ENCODE data around the gene CLIC3. TPM values are rescaled to one million over a fixed set of nuclear protein-coding genes. Genes with fewer than 3 reads are reported as not detected.

Gene CLIC3
- total RNA-seq, 1 donor from 2014 or later: 38.6 TPM

DNA sequence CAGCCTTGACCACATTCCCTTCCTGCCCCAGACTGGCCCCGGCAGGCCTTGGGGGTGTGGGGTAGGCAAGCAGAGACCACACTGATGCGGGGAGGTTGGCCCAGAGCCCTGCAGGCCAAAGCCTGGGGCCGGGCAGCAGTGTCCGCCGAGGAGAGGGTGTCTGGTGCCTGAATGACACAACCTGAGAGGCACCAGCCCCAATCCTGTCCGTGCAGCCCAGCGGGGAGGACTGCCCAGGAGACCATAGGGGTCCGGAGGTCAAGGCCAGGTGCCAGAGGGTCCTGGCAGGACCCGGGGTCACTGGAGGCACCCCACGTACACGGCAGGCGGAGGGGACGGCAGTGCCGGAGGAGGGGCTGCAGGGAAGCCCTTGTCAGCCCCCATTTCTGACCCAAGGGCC is 24.6 kb downstream of the CLIC3 start:
- no peak overlapping the region for H3K27ac Mint-ChIP-seq
- no peaks in the 10 kb centered on the region for H3K36me3 Mint-ChIP-seq
- no peak for DNase-seq (ENCODE audit: extremely low spot score, unreplicated experiment)
- H3K4me1 Mint-ChIP-seq (ENCODE audit: unreplicated experiment): no peaks in the 10 kb centered on the region
- no peaks in the 10 kb centered on the region for H3K27me3 Mint-ChIP-seq
- H3K9me3 Mint-ChIP-seq: no peaks in the 10 kb centered on the region
- no peak overlapping the region for H3K4me3 Mint-ChIP-seq
- TF ChIP-seq CTCF (conservative IDR thresholded peaks at IDR 0.05): no peak

DNA sequence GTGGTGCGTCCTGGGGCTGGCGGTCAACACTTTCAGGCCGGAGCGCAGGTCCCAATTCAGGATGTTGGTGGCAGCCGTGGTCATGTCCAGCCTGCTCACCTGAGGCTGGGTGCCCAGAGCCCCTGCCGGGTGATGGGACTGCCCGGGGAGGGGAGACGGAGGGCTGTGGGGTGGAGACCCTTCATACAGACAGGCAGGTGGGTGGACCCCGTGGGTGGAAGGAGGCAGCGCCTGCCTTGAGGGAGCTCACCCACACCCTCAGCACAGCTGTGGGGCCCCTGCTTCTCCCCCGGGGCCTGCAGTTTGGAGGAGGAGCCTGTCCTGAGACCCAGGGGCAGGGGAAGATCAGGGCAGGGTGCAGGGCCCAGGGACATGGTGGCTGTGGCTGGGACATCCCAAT is 26.0 kb downstream of the CLIC3 start:
- no peaks in the 10 kb centered on the region for H3K9me3 Mint-ChIP-seq
- no peaks in the 10 kb centered on the region for H3K27me3 Mint-ChIP-seq
- no peak for DNase-seq (ENCODE audit: extremely low spot score, unreplicated experiment)
- H3K4me3 Mint-ChIP-seq: no peak overlapping the region
- no peaks in the 10 kb centered on the region for H3K36me3 Mint-ChIP-seq
- peaks cover 4% of the 10 kb centered on the region for H3K4me1 Mint-ChIP-seq (ENCODE audit: unreplicated experiment)
- no peak overlapping the region for H3K27ac Mint-ChIP-seq
- TF ChIP-seq CTCF (conservative IDR thresholded peaks at IDR 0.05): no peak

GRCh38 chr9:136969774-136970173 is 26.6 kb downstream of the CLIC3 start:
- peaks cover 6% of the 10 kb centered on the region for H3K4me1 Mint-ChIP-seq (ENCODE audit: unreplicated experiment)
- H3K9me3 Mint-ChIP-seq: no peaks in the 10 kb centered on the region
- no peak for TF ChIP-seq CTCF (conservative IDR thresholded peaks at IDR 0.05)
- no peaks in the 10 kb centered on the region for H3K27me3 Mint-ChIP-seq
- no peak overlapping the region for H3K27ac Mint-ChIP-seq
- H3K36me3 Mint-ChIP-seq: no peaks in the 10 kb centered on the region
- no peak overlapping the region for H3K4me3 Mint-ChIP-seq
- DNase-seq (ENCODE audit: extremely low spot score, unreplicated experiment): no peak

- H3K27ac Mint-ChIP-seq: no peak overlapping the region
- H3K27me3 Mint-ChIP-seq: no peaks in the 10 kb centered on the region
- H3K4me1 Mint-ChIP-seq (ENCODE audit: unreplicated experiment): peaks cover 9% of the 10 kb centered on the region
- H3K4me3 Mint-ChIP-seq: no peak overlapping the region
- TF ChIP-seq CTCF (conservative IDR thresholded peaks at IDR 0.05): no peak
- no peak for DNase-seq (ENCODE audit: extremely low spot score, unreplicated experiment)
- no peaks in the 10 kb centered on the region for H3K36me3 Mint-ChIP-seq
- H3K9me3 Mint-ChIP-seq: no peaks in the 10 kb centered on the region
Observed at GRCh38 chr9:136969150-136969549, 27.2 kb downstream of the CLIC3 start.

- no peak for TF ChIP-seq CTCF (conservative IDR thresholded peaks at IDR 0.05)
- Mint-ChIP-seq H3K36me3 (no peaks in the 10 kb centered on the region), H3K4me1 (ENCODE audit: unreplicated experiment) (peaks cover 9% of the 10 kb centered on the region), H3K9me3 (no peaks in the 10 kb centered on the region), H3K4me3 (no peak overlapping the region), H3K27me3 (no peaks in the 10 kb centered on the region), H3K27ac (no peak overlapping the region)
- DNase-seq (ENCODE audit: extremely low spot score, unreplicated experiment): no peak
Observed at GRCh38 chr9:136968333-136969127, 27.8 kb downstream of the CLIC3 start.

Measured in type B pancreatic cell (in vitro differentiated cells).